ENCODE measurements around the gene RPS3. TPM values are rescaled to one million over a fixed set of nuclear protein-coding genes. Genes with fewer than 3 reads are reported as not detected.

Gene RPS3
- total and polyA plus RNA-seq, 2 of the 13 experiments (the other 11 are each of a cell fraction or from before 2014, with no cell fraction given), result 2,143 to 3,616 TPM

- TF ChIP-seq ZNF326 (CRISPR knock-in tag; IDR thresholded peaks at IDR 0.05; ENCODE audit: borderline replicate concordance) (no peak), STAG1 (CRISPR knock-in tag; IDR thresholded peaks at IDR 0.05) (peak; percentile 97), HNRNPH1 (optimal IDR thresholded peaks at IDR 0.05; ENCODE audit: low read depth, low read length) (no peak), TEAD3 (CRISPR knock-in tag; optimal IDR thresholded peaks at IDR 0.05; ENCODE audit: borderline replicate concordance) (peak; percentile 62), ZMYM3 (CRISPR knock-in tag; IDR thresholded peaks at IDR 0.05) (peak; percentile 28; the same call in 1 of the 2 replicates), ATAD3A (CRISPR knock-in tag; IDR thresholded peaks at IDR 0.05) (no peak), SALL2 (CRISPR knock-in tag; IDR thresholded peaks at IDR 0.05) (no peak), IKZF5 (CRISPR knock-in tag; IDR thresholded peaks at IDR 0.05) (0 out of 2 replicates have a peak, but pooled peaks have one; percentile 39), SAP130 (CRISPR knock-in tag; IDR thresholded peaks at IDR 0.05; ENCODE audit: low read depth) (peak; percentile 43), ZNF160 (CRISPR knock-in tag; IDR thresholded peaks at IDR 0.05) (0 out of 2 replicates have a peak, but pooled peaks have one; percentile 43), ATF6 (CRISPR knock-in tag; conservative IDR thresholded peaks at IDR 0.05) (0 out of 2 replicates have a peak, but pooled peaks have one; percentile 66), ZNF205 (CRISPR knock-in tag; IDR thresholded peaks at IDR 0.05) (0 out of 2 replicates have a peak, but pooled peaks have one; percentile 61), KAT8 (CRISPR knock-in tag; IDR thresholded peaks at IDR 0.05) (0 out of 2 replicates have a peak, but pooled peaks have one; percentile 45), ZFP36L2 (CRISPR knock-in tag; IDR thresholded peaks at IDR 0.05) (no peak), ZNF124 (CRISPR knock-in tag; IDR thresholded peaks at IDR 0.05) (peak; percentile 78; the same call in 1 of the 2 replicates), FOXC1 (CRISPR knock-in tag; IDR thresholded peaks at IDR 0.05; ENCODE audit: borderline replicate concordance) (no peak), SMC3 (IDR thresholded peaks at IDR 0.05; ENCODE audit: low read length) (peak; percentile 62), RXRB (CRISPR knock-in tag; IDR thresholded peaks at IDR 0.05; ENCODE audit: borderline replicate concordance) (peak; percentile 44; the same call in 1 of the 2 replicates), ZNF407 (CRISPR knock-in tag; IDR thresholded peaks at IDR 0.05; ENCODE audit: not compliant biosample characterization) (no peak), ZNF816 (CRISPR knock-in tag; IDR thresholded peaks at IDR 0.05; ENCODE audit: borderline replicate concordance) (no peak)
Measured at GRCh38 chr11:75384438-75385080, 14.8 kb upstream of the RPS3 start (continued).

All from HepG2 (cell line).